Thyroid gland (tissue), 4 donors: Measurements from ENCODE around the gene ARHGEF10L.

Source experiments
- CTCF ChIP-seq, 6 experiments: fragments of 200-600 bp in 3 of 6; fragments of 450-650 bp in 3 of 6; sonication (generic) in 3 of 6; IDR thresholded peaks; one replicate each; pipeline ENCODE4 v1.5.1; 2016 to 2019; ENCODE audit warnings: antibody characterized with exemption in 6 of 6, mild to moderate bottlenecking in 2 of 6, inconsistent platforms in 1 of 6, moderate library complexity in 1 of 6
- POLR2A ChIP-seq, 2 donors: fragments of 450-650 bp; IDR thresholded peaks; one replicate each; pipeline ENCODE4 v1.6.1; 2017; ENCODE audit warnings: antibody characterized with exemption in 2 of 2, mild to moderate bottlenecking in 2 of 2, moderate library complexity in 1 of 2

DNA sequence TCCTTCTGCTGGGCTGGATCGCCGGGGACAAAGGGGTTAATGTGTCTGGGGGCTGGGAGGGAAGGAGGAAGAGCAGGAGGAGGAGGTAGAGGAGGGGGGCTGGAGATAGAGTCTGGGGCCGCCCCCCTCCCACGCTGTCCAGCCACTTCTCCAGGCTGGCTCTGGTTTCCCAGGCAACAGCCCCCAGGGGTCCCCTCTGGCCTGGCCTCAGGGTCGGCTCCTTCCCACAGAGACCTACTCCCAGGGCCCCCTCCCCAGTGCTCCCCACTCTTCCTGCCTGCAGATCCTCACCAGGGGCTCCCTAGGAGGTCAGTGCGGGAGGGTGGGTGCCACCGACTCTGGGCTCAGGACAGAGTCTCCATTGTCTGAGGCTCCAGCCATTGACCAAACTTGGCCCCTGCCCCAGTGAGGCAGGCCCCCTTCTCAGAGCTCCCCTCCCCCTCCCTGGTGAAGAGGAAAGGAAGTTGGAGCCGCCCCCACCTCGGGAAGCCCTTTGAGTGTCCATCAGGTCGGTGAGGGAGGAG lies 34.1 kb downstream of the ARHGEF10L start:
- TF ChIP-seq CTCF (IDR thresholded peaks at IDR 0.05) (no peak), POLR2A (IDR thresholded peaks at IDR 0.05) (no peak)
